Measurements from ENCODE around the gene IFT57. TPM values are rescaled to one million over a fixed set of nuclear protein-coding genes. Genes with fewer than 3 reads are reported as not detected.

The IFT57 gene
- total and polyA plus RNA-seq, 10 of the 15 experiments (the other 5 are each of a cell fraction or from before 2014, with no cell fraction given) = 1.8 to 25.0 (median 7.5) TPM

DNA sequence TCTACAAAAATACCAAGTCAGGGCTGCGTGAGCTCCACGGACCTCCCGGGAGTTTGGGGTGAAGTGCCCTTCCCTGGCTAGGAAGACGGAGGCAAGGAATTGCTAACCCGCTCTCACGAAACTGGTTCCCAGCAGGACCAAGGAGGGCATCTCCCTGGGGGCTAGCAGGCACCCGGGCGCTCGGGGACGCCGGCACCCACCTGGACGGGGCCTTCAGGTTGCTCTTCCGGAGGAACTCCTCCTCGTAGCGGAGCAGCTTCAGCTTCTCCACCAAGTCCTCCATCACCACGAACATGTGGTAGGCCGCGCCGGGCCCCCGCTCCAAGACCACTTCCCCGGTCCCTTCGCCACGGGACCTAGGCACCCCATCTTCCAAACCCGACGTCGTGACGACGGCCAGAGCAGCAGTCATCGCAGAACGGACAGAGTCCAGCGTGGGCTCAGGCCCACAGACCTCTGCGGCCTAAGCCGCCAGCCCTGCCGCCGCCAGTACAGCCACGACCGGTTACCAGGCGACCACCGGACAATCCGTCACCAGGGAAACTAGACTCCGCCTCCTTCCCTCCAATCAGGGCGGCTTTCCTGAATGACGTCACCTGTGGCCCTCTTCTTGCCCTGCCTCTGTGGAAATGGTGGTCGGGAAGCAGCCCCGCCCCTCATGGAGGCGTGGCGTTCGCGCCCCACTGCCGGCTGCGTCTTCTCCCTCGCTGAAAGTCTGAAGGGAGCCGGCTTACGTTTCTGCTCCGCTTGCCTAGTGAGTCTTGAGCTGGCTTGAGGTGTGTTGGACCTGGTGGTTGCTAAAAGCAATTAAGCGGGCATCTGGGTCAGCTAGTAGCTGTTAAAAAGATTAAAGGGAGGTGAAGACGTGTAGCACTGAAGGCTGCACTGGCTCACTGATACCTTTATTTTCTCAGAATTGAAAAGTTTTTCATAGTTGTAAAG lies at the start of gene IFT57 (continued):
- TF ChIP-seq, protein P1, sequence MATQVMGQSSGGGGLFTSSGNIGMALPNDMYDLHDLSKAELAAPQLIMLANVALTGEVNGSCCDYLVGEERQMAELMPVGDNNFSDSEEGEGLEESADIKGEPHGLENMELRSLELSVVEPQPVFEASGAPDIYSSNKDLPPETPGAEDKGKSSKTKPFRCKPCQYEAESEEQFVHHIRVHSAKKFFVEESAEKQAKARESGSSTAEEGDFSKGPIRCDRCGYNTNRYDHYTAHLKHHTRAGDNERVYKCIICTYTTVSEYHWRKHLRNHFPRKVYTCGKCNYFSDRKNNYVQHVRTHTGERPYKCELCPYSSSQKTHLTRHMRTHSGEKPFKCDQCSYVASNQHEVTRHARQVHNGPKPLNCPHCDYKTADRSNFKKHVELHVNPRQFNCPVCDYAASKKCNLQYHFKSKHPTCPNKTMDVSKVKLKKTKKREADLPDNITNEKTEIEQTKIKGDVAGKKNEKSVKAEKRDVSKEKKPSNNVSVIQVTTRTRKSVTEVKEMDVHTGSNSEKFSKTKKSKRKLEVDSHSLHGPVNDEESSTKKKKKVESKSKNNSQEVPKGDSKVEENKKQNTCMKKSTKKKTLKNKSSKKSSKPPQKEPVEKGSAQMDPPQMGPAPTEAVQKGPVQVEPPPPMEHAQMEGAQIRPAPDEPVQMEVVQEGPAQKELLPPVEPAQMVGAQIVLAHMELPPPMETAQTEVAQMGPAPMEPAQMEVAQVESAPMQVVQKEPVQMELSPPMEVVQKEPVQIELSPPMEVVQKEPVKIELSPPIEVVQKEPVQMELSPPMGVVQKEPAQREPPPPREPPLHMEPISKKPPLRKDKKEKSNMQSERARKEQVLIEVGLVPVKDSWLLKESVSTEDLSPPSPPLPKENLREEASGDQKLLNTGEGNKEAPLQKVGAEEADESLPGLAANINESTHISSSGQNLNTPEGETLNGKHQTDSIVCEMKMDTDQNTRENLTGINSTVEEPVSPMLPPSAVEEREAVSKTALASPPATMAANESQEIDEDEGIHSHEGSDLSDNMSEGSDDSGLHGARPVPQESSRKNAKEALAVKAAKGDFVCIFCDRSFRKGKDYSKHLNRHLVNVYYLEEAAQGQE (IDR thresholded peaks at IDR 0.05; ENCODE audit: low read depth, low read length) = no peak
- TF ChIP-seq LARP7 (IDR thresholded peaks at IDR 0.05) (peak; percentile 65; the same call in 1 of the 2 replicates), NFYA (IDR thresholded peaks at IDR 0.05; ENCODE audit: borderline replicate concordance, low read depth, low read length) (no peak), NFYB (IDR thresholded peaks at IDR 0.05; ENCODE audit: insufficient read depth, low read depth, low read length) (peak; percentile 65; the same call in 1 of the 2 replicates), MYC (IDR thresholded peaks at IDR 0.05; ENCODE audit: insufficient read depth, insufficient read length, insufficient replicate concordance, low read length, severe bottlenecking) (no peak), SREBF2 (IDR thresholded peaks at IDR 0.05; ENCODE audit: low read length) (no peak), TCF7 (IDR thresholded peaks at IDR 0.05; ENCODE audit: borderline replicate concordance) (no peak), TARDBP (IDR thresholded peaks at IDR 0.05; ENCODE audit: borderline replicate concordance) (no peak), IKZF2 (IDR thresholded peaks at IDR 0.05) (peak; percentile 30 to 54; a peak in 1 of 4 replicates), BHLHE40 (IDR thresholded peaks at IDR 0.05; ENCODE audit: borderline replicate concordance in 1 of 2, low read depth in 2 of 2, low read length in 1 of 2) (peak; percentile 33 to 55; a peak in 3 of 4 replicates), SIX5 (IDR thresholded peaks at IDR 0.05; ENCODE audit: low read depth, low read length, severe bottlenecking) (no peak), SPI1 (IDR thresholded peaks at IDR 0.05; ENCODE audit: borderline replicate concordance, insufficient read depth, low read depth, low read length) (no peak), MEF2B (IDR thresholded peaks at IDR 0.05; ENCODE audit: partially characterized antibody, poor library complexity, severe bottlenecking) (peak; percentile 57), CBFB (IDR thresholded peaks at IDR 0.05; ENCODE audit: low read depth) (0 out of 2 replicates have a peak, but pooled peaks have one; percentile 21), ZNF622 (IDR thresholded peaks at IDR 0.05) (no peak), ATF7 (IDR thresholded peaks at IDR 0.05; ENCODE audit: low read depth) (peak; percentile 100), BRCA1 (IDR thresholded peaks at IDR 0.05; ENCODE audit: low read depth, low read length) (no peak), ZNF384 (IDR thresholded peaks at IDR 0.05; ENCODE audit: borderline replicate concordance, low read depth, low read length) (no peak), NFXL1 (IDR thresholded peaks at IDR 0.05; ENCODE audit: borderline replicate concordance) (no peak)
- TF ChIP-seq, protein P2, sequence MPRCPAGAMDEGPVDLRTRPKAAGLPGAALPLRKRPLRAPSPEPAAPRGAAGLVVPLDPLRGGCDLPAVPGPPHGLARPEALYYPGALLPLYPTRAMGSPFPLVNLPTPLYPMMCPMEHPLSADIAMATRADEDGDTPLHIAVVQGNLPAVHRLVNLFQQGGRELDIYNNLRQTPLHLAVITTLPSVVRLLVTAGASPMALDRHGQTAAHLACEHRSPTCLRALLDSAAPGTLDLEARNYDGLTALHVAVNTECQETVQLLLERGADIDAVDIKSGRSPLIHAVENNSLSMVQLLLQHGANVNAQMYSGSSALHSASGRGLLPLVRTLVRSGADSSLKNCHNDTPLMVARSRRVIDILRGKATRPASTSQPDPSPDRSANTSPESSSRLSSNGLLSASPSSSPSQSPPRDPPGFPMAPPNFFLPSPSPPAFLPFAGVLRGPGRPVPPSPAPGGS (IDR thresholded peaks at IDR 0.05; ENCODE audit: borderline replicate concordance, insufficient read depth, low read depth, low read length, poor library complexity, severe bottlenecking) = no peak
- TF ChIP-seq, protein P3, sequence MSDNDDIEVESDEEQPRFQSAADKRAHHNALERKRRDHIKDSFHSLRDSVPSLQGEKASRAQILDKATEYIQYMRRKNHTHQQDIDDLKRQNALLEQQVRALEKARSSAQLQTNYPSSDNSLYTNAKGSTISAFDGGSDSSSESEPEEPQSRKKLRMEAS (IDR thresholded peaks at IDR 0.05; ENCODE audit: low read depth, low read length) = peak; percentile 64; the same call in 1 of the 2 replicates
